WTC11 (cell line): ENCODE results near the gene B3GNT4.

Experiments used
- CTCF ChIP-seq: fragments of 200-600 bp; IDR thresholded peaks from 2 replicates; pipeline ENCODE4 v1.8.0; 2022; ENCODE audit warnings: antibody characterized with exemption
- EMX1 ChIP-seq: fragments of 250-450 bp; sonication (Bioruptor Pico); IDR thresholded peaks from 2 replicates; pipeline ENCODE4 v1.8.0; 2021; ENCODE audit warnings: mild to moderate bottlenecking
- IRF1 ChIP-seq: sonication (generic); formaldehyde crosslinking; IDR thresholded peaks from 2 replicates; pipeline ENCODE4 v1.8.0; 2023; ENCODE audit warnings: missing genetic modification reagents
- MAX ChIP-seq: sonication (generic); formaldehyde crosslinking; IDR thresholded peaks from 2 replicates; pipeline ENCODE4 v1.8.0; 2022; ENCODE audit warnings: mild to moderate bottlenecking, missing genetic modification reagents
- RELA ChIP-seq: sonication (generic); formaldehyde crosslinking; IDR thresholded peaks from 2 replicates; pipeline ENCODE4 v1.8.1; 2022; ENCODE audit warnings: missing genetic modification reagents, mild to moderate bottlenecking, borderline replicate concordance
- USF2 ChIP-seq: sonication (generic); formaldehyde crosslinking; IDR thresholded peaks from 2 replicates; pipeline ENCODE4 v1.8.1; 2023; ENCODE audit warnings: mild to moderate bottlenecking, missing genetic modification reagents, moderate library complexity
- ZNF416 ChIP-seq: fragments of 250-450 bp; sonication (Bioruptor Pico); IDR thresholded peaks from 2 replicates; pipeline ENCODE4 v1.9.0; 2021; ENCODE audit warnings: mild to moderate bottlenecking, inconsistent platforms

- TF ChIP-seq ZNF416 (CRISPR knock-in tag) (no peak), EMX1 (CRISPR knock-in tag) (no peak), CTCF (no peak), RELA (CRISPR knock-in tag) (no peak), USF2 (no peak), MAX (CRISPR knock-in tag) (no peak), IRF1 (CRISPR knock-in tag) (no peak)
These were observed 29.2 kb downstream of the B3GNT4 start for GRCh38 chr12:122232691-122233090.
